H1 (cell line): ENCODE measurements around the gene CPPED1. TPM values are rescaled to one million over a fixed set of nuclear protein-coding genes. Genes with fewer than 3 reads are reported as not detected.

Experiments
- CTCF ChIA-PET: fragments of 300-600 bp; sonication (Branson Sonifier 250); formaldehyde crosslinking; loops from one replicate; lab custom pipeline; 2021; ENCODE audit not compliant: partially characterized antibody; lab: Charles Lee
- POLR2A ChIA-PET: fragments of 300-600 bp; sonication (Branson Sonifier 250); formaldehyde crosslinking; loops from one replicate; lab custom pipeline; 2021; ENCODE audit warnings: inconsistent platforms; ENCODE audit not compliant: partially characterized antibody; lab: Charles Lee
- DNase-seq, 2 experiments: peaks; one replicate each; pipeline versions ENCODE4 v3.0.0 to v3.0.0-alpha.2; 2010 to 2022; ENCODE audit warnings: low spot score in 2 of 2, low read depth in 1 of 2, mixed read lengths in 1 of 2
- FAIRE-seq: peaks from 2 replicates; lab custom pipeline; 2011; peaks lifted over from hg19 to GRCh38; lab: Jason Lieb, UNC
- H2AFZ ChIP-seq: 2 replicates; pipeline ENCODE4 v1.8.1; 2012; ENCODE audit warnings: low read length, inconsistent platforms
- H2AK5ac ChIP-seq: 2 replicates; pipeline ENCODE4 v1.6.1; 2013; ENCODE audit warnings: low read depth, low read length
- H2BK120ac ChIP-seq: replicated peaks from 2 replicates; pipeline ENCODE3; 2013; ENCODE audit warnings: low read depth, low read length, inconsistent platforms
- H2BK12ac ChIP-seq: 2 replicates; pipeline ENCODE4 v1.6.1; 2013; ENCODE audit warnings: low read depth, low read length
- H2BK15ac ChIP-seq: 2 replicates; pipeline ENCODE4 v1.6.1; 2013; ENCODE audit warnings: low read length
- H2BK20ac ChIP-seq: 2 replicates; pipeline ENCODE4 v1.6.1; 2013; ENCODE audit warnings: low read length
- H2BK5ac ChIP-seq: 2 replicates; pipeline ENCODE4 v1.6.1; 2013; ENCODE audit warnings: low read depth, low read length
- H3K14ac ChIP-seq: 2 replicates; pipeline ENCODE4 v1.6.1; 2013; ENCODE audit warnings: inconsistent platforms; ENCODE audit not compliant: insufficient read length
- H3K18ac ChIP-seq: 2 replicates; pipeline ENCODE4 v1.6.1; 2013; ENCODE audit warnings: low read length; ENCODE audit errors: extremely low read depth
- H3K23ac ChIP-seq: 2 replicates; pipeline ENCODE4 v1.6.1; 2013; ENCODE audit warnings: inconsistent platforms; ENCODE audit not compliant: insufficient read length
- H3K23me2 ChIP-seq: 2 replicates; pipeline ENCODE4 v1.6.1; 2013; ENCODE audit warnings: low read depth, low read length
- H3K27ac ChIP-seq: 2 replicates; pipeline ENCODE4 v1.6.1; 2011; ENCODE audit warnings: low read depth, low read length, inconsistent platforms
- H3K27me3 ChIP-seq, 4 experiments: replicated peaks in 1 of 4; 1 replicate in 1 of 4; 2 replicates in 3 of 4; pipeline versions ENCODE4 v1.6.1 to v1.8.1; 2011 to 2013; ENCODE audit warnings: low read length in 3 of 4, mild to moderate bottlenecking in 3 of 4, inconsistent platforms in 2 of 4, mixed read lengths in 2 of 4, moderate library complexity in 1 of 4; ENCODE audit not compliant: control insufficient read depth in 3 of 4, insufficient read depth in 3 of 4; ENCODE audit errors: extremely low read depth in 1 of 4
- H3K36me3 ChIP-seq, 4 experiments: 2 replicates each; pipeline versions ENCODE4 v1.6.1 to v1.8.1; 2011 to 2013; ENCODE audit warnings: mild to moderate bottlenecking in 4 of 4, low read length in 3 of 4, moderate library complexity in 2 of 4, control low read depth in 1 of 4, inconsistent platforms in 1 of 4; ENCODE audit not compliant: insufficient read depth in 4 of 4, control insufficient read depth in 2 of 4
- H3K4ac ChIP-seq: replicated peaks from 2 replicates; pipeline ENCODE3; 2013; ENCODE audit warnings: low read length, low read depth, mixed read lengths, inconsistent platforms; ENCODE audit not compliant: insufficient read length
- H3K4me1 ChIP-seq, 4 experiments: replicated peaks in 1 of 4; 1 replicate in 1 of 4; 2 replicates in 3 of 4; pipeline versions ENCODE4 v1.6.1 to v1.8.1; 2011 to 2013; ENCODE audit warnings: low read length in 3 of 4, inconsistent platforms in 2 of 4, mixed read lengths in 1 of 4; ENCODE audit not compliant: insufficient read depth in 4 of 4, control insufficient read depth in 3 of 4
- H3K4me2 ChIP-seq, 2 experiments: 2 replicates each; pipeline versions ENCODE4 v1.6.1 to v1.8.1; 2011 to 2013; ENCODE audit warnings: low read depth in 2 of 2, low read length in 2 of 2, control low read depth in 1 of 2, inconsistent platforms in 1 of 2, mild to moderate bottlenecking in 1 of 2; ENCODE audit not compliant: insufficient read depth in 1 of 2
- H3K4me3 ChIP-seq, 4 experiments: fragments of 200-600, 300-600 bp in 1 of 4; sonication (generic), shearing (Covaris generic), sonication (Bioruptor Twin) in 1 of 4; 2 replicates each; pipeline versions ENCODE4 v1.5.1 to v1.8.1; 2011 to 2016; ENCODE audit warnings: low read length in 4 of 4, low read depth in 3 of 4, control low read depth in 2 of 4, inconsistent platforms in 2 of 4, mild to moderate bottlenecking in 2 of 4, mixed read lengths in 1 of 4, moderate library complexity in 1 of 4; ENCODE audit not compliant: insufficient read depth in 2 of 4; ENCODE audit errors: extremely low read depth in 1 of 4
- H3K56ac ChIP-seq: replicated peaks from 2 replicates; pipeline ENCODE3; 2013; ENCODE audit warnings: low read depth, mild to moderate bottlenecking, mixed read lengths, low read length, inconsistent platforms; ENCODE audit not compliant: insufficient read length
- H3K79me1 ChIP-seq: 2 replicates; pipeline ENCODE4 v1.6.1; 2013; ENCODE audit warnings: low read depth, low read length, control low read depth
- H3K79me2 ChIP-seq, 2 experiments: 2 replicates each; pipeline versions ENCODE4 v1.6.1 to v1.8.1; 2012 to 2013; ENCODE audit warnings: low read length in 2 of 2, mild to moderate bottlenecking in 2 of 2, inconsistent platforms in 1 of 2; ENCODE audit not compliant: insufficient read depth in 2 of 2, control insufficient read depth in 1 of 2
- H3K9ac ChIP-seq, 4 experiments: replicated peaks in 1 of 4; 1 replicate in 1 of 4; 2 replicates in 3 of 4; pipeline versions ENCODE4 v1.6.1 to v1.8.1; 2011 to 2013; ENCODE audit warnings: low read depth in 3 of 4, low read length in 3 of 4, control low read depth in 2 of 4, mild to moderate bottlenecking in 2 of 4, moderate library complexity in 2 of 4, inconsistent platforms in 1 of 4; ENCODE audit errors: extremely low read depth in 1 of 4
- H3K9me3 ChIP-seq, 2 experiments: 2 replicates each; pipeline versions ENCODE4 v1.6.1 to v1.8.1; 2012 to 2013; ENCODE audit warnings: mild to moderate bottlenecking in 2 of 2, moderate library complexity in 2 of 2, control low read depth in 1 of 2, inconsistent platforms in 1 of 2, low read depth in 1 of 2, low read length in 1 of 2, mixed read lengths in 1 of 2; ENCODE audit not compliant: insufficient read depth in 2 of 2
- H4K20me1 ChIP-seq, 2 experiments: replicated peaks in 1 of 2; 2 replicates each; pipeline versions ENCODE3 to v1.8.1; 2011 to 2013; ENCODE audit warnings: inconsistent platforms in 2 of 2, low read length in 2 of 2, mild to moderate bottlenecking in 1 of 2; ENCODE audit not compliant: insufficient read depth in 2 of 2, control insufficient read depth in 1 of 2
- H4K5ac ChIP-seq: 2 replicates; pipeline ENCODE4 v1.6.1; 2013; ENCODE audit warnings: low read length, low read depth, mixed read lengths, inconsistent platforms; ENCODE audit not compliant: insufficient read length
- H4K8ac ChIP-seq: 2 replicates; pipeline ENCODE4 v1.8.0; 2013; ENCODE audit warnings: mild to moderate bottlenecking, moderate library complexity, low read length, inconsistent platforms; ENCODE audit not compliant: insufficient read depth; ENCODE audit errors: extremely low read depth
- H4K91ac ChIP-seq: replicated peaks from 2 replicates; pipeline ENCODE3; 2013; ENCODE audit warnings: low read length, mixed read lengths, inconsistent platforms; ENCODE audit not compliant: insufficient read length
- BACH1 ChIP-seq: IDR thresholded peaks from 2 replicates; pipeline ENCODE4 v1.6.1; 2012; ENCODE audit warnings: low read length, improper control_type of control experiment
- BCL11A ChIP-seq, 2 experiments: IDR thresholded peaks; one replicate each; pipeline ENCODE4 v1.6.1; 2011; ENCODE audit warnings: low read depth in 2 of 2, low read length in 2 of 2, mild to moderate bottlenecking in 2 of 2
- CBX5 ChIP-seq: fragments of 300-800, 300-1000 bp; sonication (generic); IDR thresholded peaks from 2 replicates; pipeline ENCODE4 v1.7.1; 2016; ENCODE audit warnings: antibody characterized with exemption, low read length, low read depth
- CREB1 ChIP-seq: IDR thresholded peaks from 2 replicates; pipeline ENCODE4 v1.6.1; 2012; ENCODE audit warnings: inconsistent platforms
- JUN ChIP-seq: IDR thresholded peaks from 2 replicates; pipeline ENCODE4 v1.6.1; 2011; ENCODE audit warnings: low read depth, mild to moderate bottlenecking, improper control_type of control experiment, low read length
- POU5F1 ChIP-seq: IDR thresholded peaks from 2 replicates; pipeline ENCODE4 v1.6.1; 2011; ENCODE audit warnings: low read depth, mild to moderate bottlenecking, low read length, moderate library complexity
- RAD21 ChIP-seq, 2 experiments: IDR thresholded peaks in 1 of 2; conservative IDR thresholded peaks in 1 of 2; 2 replicates each; pipeline ENCODE4 v1.6.1; 2011; ENCODE audit warnings: low read depth in 2 of 2, low read length in 2 of 2, improper control_type of control experiment in 1 of 2, inconsistent platforms in 1 of 2, mild to moderate bottlenecking in 1 of 2, moderate library complexity in 1 of 2
- RBBP5 ChIP-seq: IDR thresholded peaks from 2 replicates; pipeline ENCODE4 v1.7.1; 2012; ENCODE audit warnings: low read depth, mild to moderate bottlenecking, inconsistent platforms, low read length, moderate library complexity, borderline replicate concordance
- SIN3A ChIP-seq, 2 experiments: IDR thresholded peaks in 1 of 2; conservative IDR thresholded peaks in 1 of 2; 2 replicates each; pipeline ENCODE4 v1.6.1; 2011 to 2012; ENCODE audit warnings: low read length in 2 of 2, improper control_type of control experiment in 1 of 2, low read depth in 1 of 2, mild to moderate bottlenecking in 1 of 2
- SIX5 ChIP-seq: IDR thresholded peaks from 2 replicates; pipeline ENCODE4 v1.6.1; 2011; ENCODE audit warnings: mild to moderate bottlenecking, low read depth, low read length
- SP4 ChIP-seq: IDR thresholded peaks from 2 replicates; pipeline ENCODE4 v1.6.1; 2012; ENCODE audit warnings: low read length, inconsistent platforms
- TAF1 ChIP-seq: IDR thresholded peaks from 2 replicates; pipeline ENCODE4 v1.6.1; 2011; ENCODE audit warnings: mild to moderate bottlenecking, low read depth, low read length
- TBP ChIP-seq: IDR thresholded peaks from 2 replicates; pipeline ENCODE4 v1.6.1; 2011; ENCODE audit warnings: low read depth, low read length, improper control_type of control experiment
- TCF12 ChIP-seq: IDR thresholded peaks from 2 replicates; pipeline ENCODE4 v1.6.1; 2011; ENCODE audit warnings: low read depth, mild to moderate bottlenecking, low read length
- WGBS, 2 experiments: shearing (Covaris generic) in 1 of 2; methylation state at CpG; one replicate each; pipeline versions ENCODE4 v1.1.6 to v1.1.7; 2013 to 2015; ENCODE audit warnings: low lambda C conversion rate in 2 of 2, mixed read lengths in 2 of 2, inconsistent platforms in 1 of 2, low coverage in 1 of 2, missing lambda C conversion rate in 1 of 2; ENCODE audit not compliant: insufficient replicate concordance in 2 of 2, insufficient coverage in 1 of 2, insufficient read length in 1 of 2; ENCODE audit errors: extremely low coverage in 1 of 2, missing lambda C conversion rate in 1 of 2; 5-methylcytosine and 5-hydroxymethylcytosine counted together
- polyA plus RNA-seq, 7 experiments: library from polyadenylated mRNA; depleted of rRNA in 3 of 7; stranded (reverse) in 5 of 7; unstranded in 2 of 7; fragments of >200 nt in 5 of 7; fragments of 200-250 nt in 2 of 7; gene quantifications; 1 replicate in 5 of 7; 2 replicates in 1 of 7; 4 replicates in 1 of 7; pipeline versions ENCODE4 v1.2.1 to v1.2.3, GENCODE V29; 2011 to 2013; ENCODE audit warnings: missing spikeins in 2 of 7, mixed read lengths in 2 of 7
- total RNA-seq: library from RNA; stranded (reverse); fragmentation: NEBNext Ultra II Directional; extraction: Animal tissue kit (Norgen Biotek cat#: 25700); gene quantifications from 2 replicates; pipeline ENCODE4 v1.2.1, GENCODE V29; 2021
- TF ChIP-seq, protein P1 (sequence below): IDR thresholded peaks from 2 replicates; pipeline ENCODE4 v1.6.1; 2012; ENCODE audit warnings: inconsistent platforms

The CPPED1 gene
- total and polyA plus RNA-seq, 2 of the 8 experiments (the other 6 are each of a cell fraction or from before 2014, with no cell fraction given), result 3.5 to 11.2 TPM

DNA sequence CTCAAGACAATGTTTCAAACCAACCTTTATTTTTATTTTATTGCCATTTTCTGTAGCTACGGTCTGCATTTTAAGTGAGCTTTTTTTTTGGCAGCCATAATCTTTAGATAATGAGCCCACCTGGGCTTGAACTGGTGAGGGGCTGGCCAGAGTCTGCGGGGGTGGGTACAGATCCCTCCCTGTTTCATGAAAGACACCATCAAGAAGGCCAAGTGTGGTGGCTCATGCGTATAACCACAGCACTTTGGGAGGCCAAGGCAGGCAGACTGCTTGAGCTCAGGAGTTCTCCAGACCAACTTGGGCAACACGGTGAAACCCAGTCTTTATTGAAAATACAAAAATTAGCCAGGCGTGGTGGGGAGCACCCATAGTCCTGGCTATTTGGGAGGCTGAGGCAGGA is 113.7 kb downstream of the CPPED1 start:
- Histone ChIP-seq H3K56ac (no peak overlapping the region), H3K18ac (no peak overlapping the region), H3K4me1 (peaks cover 0 to 7% (median 2%) of the 10 kb centered on the region in 4 experiments; a peak in 3 of 7 replicates), H3K23ac (no peak overlapping the region), H3K9me3 (no peaks in the 10 kb centered on the region), H3K14ac (no peak overlapping the region), H2AK5ac (no peak overlapping the region), H2BK12ac (no peak overlapping the region), H2BK15ac (no peak overlapping the region), H3K4ac (no peak overlapping the region), H2BK120ac (no peak overlapping the region), H3K27me3 (no peaks in the 10 kb centered on the region), H3K4me3 (no peak overlapping the region), H3K9ac (no peak overlapping the region), H3K23me2 (no peaks in the 10 kb centered on the region), H4K20me1 (no peaks in the 10 kb centered on the region), H2BK20ac (no peak overlapping the region), H3K4me2 (no peak overlapping the region), H3K36me3 (no peaks in the 10 kb centered on the region), H4K5ac (no peak overlapping the region), H4K8ac (no peak overlapping the region), H3K79me2 (no peaks in the 10 kb centered on the region), H3K79me1 (no peaks in the 10 kb centered on the region), H2AFZ (no peak overlapping the region), H3K27ac (no peak overlapping the region), H2BK5ac (no peak overlapping the region), H4K91ac (no peak overlapping the region)
- 85% methylated on average over 5 of the region's 5 CpGs; no CpG with 5 or more reads in 1 of the 2 experiments for WGBS, 2 experiments
- ChIA-PET CTCF (no interaction called here), POLR2A (interaction anchor here (0.7 kb wide), 1 partner anchor 83 kb away, joined by 3 read pairs; no protein-coding TSS in a partner anchor)
- DNase-seq (no peak), FAIRE-seq (no peak)
- TF ChIP-seq TAF1, result no peak
- TF ChIP-seq RAD21 (IDR thresholded peaks at IDR 0.05 in 1 of 2, conservative IDR thresholded peaks at IDR 0.05 in 1 of 2; ENCODE audit: low read depth in 2 of 2, low read length in 2 of 2), result no peak
- TF ChIP-seq, protein P1, sequence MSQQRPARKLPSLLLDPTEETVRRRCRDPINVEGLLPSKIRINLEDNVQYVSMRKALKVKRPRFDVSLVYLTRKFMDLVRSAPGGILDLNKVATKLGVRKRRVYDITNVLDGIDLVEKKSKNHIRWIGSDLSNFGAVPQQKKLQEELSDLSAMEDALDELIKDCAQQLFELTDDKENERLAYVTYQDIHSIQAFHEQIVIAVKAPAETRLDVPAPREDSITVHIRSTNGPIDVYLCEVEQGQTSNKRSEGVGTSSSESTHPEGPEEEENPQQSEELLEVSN, result no peak
- TF ChIP-seq RBBP5, result no peak
- TF ChIP-seq BACH1, result no peak
- TF ChIP-seq TBP, result no peak
- no peak for TF ChIP-seq SP4
- no peak for TF ChIP-seq TCF12
- no peak for TF ChIP-seq CBX5
- TF ChIP-seq SIN3A (conservative IDR thresholded peaks at IDR 0.05 in 1 of 2, IDR thresholded peaks at IDR 0.05 in 1 of 2; ENCODE audit: low read depth in 1 of 2, low read length in 2 of 2), result no peak
- TF ChIP-seq JUN, result no peak
- TF ChIP-seq BCL11A (IDR thresholded peaks at IDR 0.05; ENCODE audit: low read depth in 2 of 2, low read length in 2 of 2), result no peak
- no peak for TF ChIP-seq POU5F1
- no peak for TF ChIP-seq CREB1
- no peak for TF ChIP-seq SIX5
